DND-41 (cell line): ENCODE data around the gene SNX25.

Source experiments
- ATAC-seq: fragments of 200-7000 bp; cut with Tn5 transposase; 3 replicates; pipeline ENCODE4 v1.9.1; 2021; ENCODE audit warnings: low read depth; ENCODE audit not compliant: insufficient read depth
- DNase-seq: peaks from one replicate; pipeline ENCODE4 v3.0.0-alpha.2; 2020
- H2AFZ ChIP-seq: 2 replicates; pipeline ENCODE4 v1.6.0; 2012; ENCODE audit warnings: low read depth, low read length
- H3K27ac ChIP-seq: 2 replicates; pipeline ENCODE4 v1.5.1; 2012; ENCODE audit warnings: low read length, inconsistent platforms
- H3K27me3 ChIP-seq: fragments of 200-600 bp; sonication (generic); 2 replicates; pipeline ENCODE4 v1.6.0; 2012; ENCODE audit warnings: low read length, mild to moderate bottlenecking, inconsistent platforms; ENCODE audit not compliant: insufficient read depth, poor library complexity
- H3K36me3 ChIP-seq: 2 replicates; pipeline ENCODE4 v1.5.1; 2012; ENCODE audit warnings: low read length, inconsistent platforms; ENCODE audit not compliant: insufficient read depth
- H3K4me1 ChIP-seq: 2 replicates; pipeline ENCODE4 v1.5.1; 2012; ENCODE audit warnings: mild to moderate bottlenecking, low read length; ENCODE audit not compliant: insufficient read depth
- H3K4me2 ChIP-seq: 2 replicates; pipeline ENCODE4 v1.6.0; 2012; ENCODE audit warnings: mild to moderate bottlenecking, moderate library complexity, low read length, inconsistent platforms; ENCODE audit not compliant: insufficient read depth
- H3K4me3 ChIP-seq, 2 experiments: fragments of 200-600 bp in 1 of 2; shearing (Covaris generic) in 1 of 2; 2 replicates each; pipeline ENCODE4 v1.5.1; 2012 to 2016; ENCODE audit warnings: inconsistent platforms in 2 of 2, low read length in 2 of 2, mild to moderate bottlenecking in 2 of 2, low read depth in 1 of 2, moderate library complexity in 1 of 2
- H3K79me2 ChIP-seq: 2 replicates; pipeline ENCODE4 v1.6.0; 2012; ENCODE audit warnings: low read length, inconsistent platforms; ENCODE audit not compliant: insufficient read depth
- H3K9ac ChIP-seq: 2 replicates; pipeline ENCODE4 v1.6.0; 2012; ENCODE audit warnings: low read depth, mild to moderate bottlenecking, inconsistent platforms, low read length, moderate library complexity
- H3K9me3 ChIP-seq: 2 replicates; pipeline ENCODE4 v1.5.1; 2012; ENCODE audit warnings: low read length, moderate library complexity, mild to moderate bottlenecking, inconsistent platforms; ENCODE audit not compliant: insufficient read depth, severe bottlenecking
- H4K20me1 ChIP-seq: 2 replicates; pipeline ENCODE4 v1.6.0; 2012; ENCODE audit warnings: low read length; ENCODE audit not compliant: insufficient read depth
- CTCF ChIP-seq: IDR thresholded peaks from 2 replicates; pipeline ENCODE4 v1.5.1; 2012; ENCODE audit warnings: borderline replicate concordance, low read length, moderate library complexity, mild to moderate bottlenecking; ENCODE audit not compliant: poor library complexity, severe bottlenecking; ENCODE audit errors: extremely low read depth
- EZH2 ChIP-seq: IDR thresholded peaks from 3 replicates; pipeline ENCODE4 v1.6.1; 2012; ENCODE audit warnings: borderline replicate concordance, low read depth, mild to moderate bottlenecking, moderate library complexity, low read length, inconsistent platforms; ENCODE audit not compliant: severe bottlenecking

SNX25 gene

GRCh38 chr4:185379326-185380295, 170.2 kb downstream of the SNX25 start:
- no peak for DNase-seq
- Histone ChIP-seq H3K4me2 (no peak overlapping the region), H3K79me2 (no peaks in the 10 kb centered on the region), H2AFZ (no peak overlapping the region), H3K27me3 (peaks cover 3% of the 10 kb centered on the region), H3K9ac (no peak overlapping the region), H3K27ac (no peak overlapping the region), H3K9me3 (no peaks in the 10 kb centered on the region), H3K4me1 (no peaks in the 10 kb centered on the region), H3K4me3 (no peak overlapping the region), H3K36me3 (no peaks in the 10 kb centered on the region), H4K20me1 (no peaks in the 10 kb centered on the region)
- no peak for ATAC-seq
- TF ChIP-seq CTCF: no peak
- no peak for TF ChIP-seq EZH2

GRCh38 chr4:185380320-185380719, 170.9 kb downstream of the SNX25 start:
- no peak for TF ChIP-seq CTCF
- TF ChIP-seq EZH2: no peak
- H3K36me3 ChIP-seq: no peaks in the 10 kb centered on the region
- ATAC-seq: no peak

GRCh38 chr4:185381288-185382196, 172.1 kb downstream of the SNX25 start:
- Histone ChIP-seq H3K27me3 (peaks cover 3% of the 10 kb centered on the region), H4K20me1 (no peaks in the 10 kb centered on the region), H2AFZ (no peak overlapping the region), H3K9ac (no peak overlapping the region), H3K9me3 (no peaks in the 10 kb centered on the region), H3K36me3 (no peaks in the 10 kb centered on the region), H3K4me1 (no peaks in the 10 kb centered on the region), H3K79me2 (no peaks in the 10 kb centered on the region), H3K27ac (no peak overlapping the region), H3K4me2 (no peak overlapping the region), H3K4me3 (no peak overlapping the region)
- DNase-seq (no peak), ATAC-seq (no peak)
- TF ChIP-seq CTCF: no peak
- no peak for TF ChIP-seq EZH2

More at GRCh38 chr4:185380320-185380719, 170.9 kb downstream of the SNX25 start:
- DNase-seq: no peak
- H4K20me1 ChIP-seq: no peaks in the 10 kb centered on the region
- no peak overlapping the region for H3K27ac ChIP-seq
- H3K4me3 ChIP-seq: no peak overlapping the region
- H2AFZ ChIP-seq: no peak overlapping the region
- no peaks in the 10 kb centered on the region for H3K79me2 ChIP-seq
- H3K4me1 ChIP-seq: no peaks in the 10 kb centered on the region
- H3K27me3 ChIP-seq: peaks cover 3% of the 10 kb centered on the region
- H3K9me3 ChIP-seq: no peaks in the 10 kb centered on the region
- H3K9ac ChIP-seq: no peak overlapping the region
- H3K4me2 ChIP-seq: no peak overlapping the region
